ENCODE data around the gene LCN6.
"Not testable (repeated sequence)": the region's sequence is repeated elsewhere in the genome, so short reads cannot be mapped to it uniquely, and the experiment has no call there.

LCN6 gene, protein sequence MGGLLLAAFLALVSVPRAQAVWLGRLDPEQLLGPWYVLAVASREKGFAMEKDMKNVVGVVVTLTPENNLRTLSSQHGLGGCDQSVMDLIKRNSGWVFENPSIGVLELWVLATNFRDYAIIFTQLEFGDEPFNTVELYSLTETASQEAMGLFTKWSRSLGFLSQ

DNA sequence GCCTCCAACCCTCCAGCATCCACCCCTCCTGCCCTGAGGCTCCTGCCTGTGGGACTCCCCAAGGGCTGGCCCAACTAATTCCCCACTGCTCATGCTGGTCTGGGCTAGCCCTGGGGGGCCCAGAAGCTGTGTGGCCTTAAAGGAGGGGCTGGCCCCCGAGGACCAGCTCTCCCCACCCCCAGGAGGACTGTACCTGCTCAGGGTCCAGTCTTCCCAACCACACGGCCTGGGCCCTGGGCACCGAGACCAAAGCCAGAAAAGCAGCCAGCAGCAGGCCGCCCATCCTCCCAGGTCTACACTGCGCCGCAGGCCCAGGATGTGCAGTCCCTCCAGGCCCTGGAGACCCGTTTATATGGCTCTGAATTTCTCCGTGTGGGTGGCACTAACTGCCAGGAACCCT, at the start of gene LCN6:
Gene LCN6, minus strand, starts transcription at position 325 of the 400 bp plus-strand sequence. Its CDS starts 42 bp downstream, at position 283.
- Histone ChIP-seq H3K9me3 (ENCODE audit: control insufficient read depth in 1 of 2, low read length in 2 of 2) (peaks cover 0 to 10% of the 10 kb centered on the region in 2 donors), H3K27me3 (ENCODE audit: low read depth, low read length) (no peaks in the 10 kb centered on the region), H3K36me3 (ENCODE audit: control insufficient read depth in 1 of 2, insufficient read depth in 2 of 2, low read length in 2 of 2) (no peaks in the 10 kb centered on the region), H3K4me3 (ENCODE audit: low read depth in 1 of 2, low read length in 2 of 2) (no peak within 1 kb of the TSS), H3K4me1 (ENCODE audit: control insufficient read depth in 1 of 2, insufficient read depth in 2 of 2, low read length in 2 of 2) (peaks cover 0 to 4% of the 10 kb centered on the region in 2 donors), H3K27ac (ENCODE audit: low read length) (no peak within 1 kb of the TSS)

DNA sequence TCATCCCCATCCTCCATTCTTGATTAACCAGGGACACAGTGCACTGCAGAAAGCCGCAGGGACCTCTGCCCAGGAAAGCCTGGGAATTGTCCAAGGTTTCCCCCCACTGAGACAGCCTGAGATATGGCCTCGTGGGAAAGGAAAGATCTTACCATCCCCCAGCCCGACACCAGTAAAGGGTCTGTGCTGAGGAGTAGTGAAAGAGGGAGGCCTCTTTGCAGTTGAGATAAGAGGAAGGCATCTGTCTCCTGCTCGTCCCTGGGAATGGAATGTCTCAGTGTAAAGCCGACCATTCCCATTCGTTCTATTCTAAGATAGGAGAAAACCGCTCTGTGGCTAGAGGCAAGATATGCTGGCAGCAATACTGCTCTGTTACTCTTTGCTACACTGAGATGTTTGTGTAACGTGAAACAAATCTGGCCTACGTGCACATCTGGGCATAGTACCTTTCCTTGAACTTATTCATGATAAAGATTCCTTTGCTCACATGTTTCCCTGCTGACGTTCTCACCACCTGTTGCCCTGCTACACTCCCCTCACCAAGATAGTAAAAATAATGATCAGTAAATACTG, 48.5 kb upstream of the LCN6 start:
- not testable (repeated sequence) for H3K9me3 ChIP-seq (ENCODE audit: control insufficient read depth in 1 of 2, low read length in 2 of 2); H3K4me3 ChIP-seq (ENCODE audit: low read depth in 1 of 2, low read length in 2 of 2); H3K36me3 ChIP-seq (ENCODE audit: control insufficient read depth in 1 of 2, insufficient read depth in 2 of 2, low read length in 2 of 2); H3K27ac ChIP-seq (ENCODE audit: low read length)
- Histone ChIP-seq H3K4me1 (ENCODE audit: control insufficient read depth in 1 of 2, insufficient read depth in 2 of 2, low read length in 2 of 2) (peaks cover 0 to 25% of the 10 kb centered on the region in 2 donors), H3K27me3 (ENCODE audit: low read depth, low read length) (peaks cover 15% of the 10 kb centered on the region)

DNA sequence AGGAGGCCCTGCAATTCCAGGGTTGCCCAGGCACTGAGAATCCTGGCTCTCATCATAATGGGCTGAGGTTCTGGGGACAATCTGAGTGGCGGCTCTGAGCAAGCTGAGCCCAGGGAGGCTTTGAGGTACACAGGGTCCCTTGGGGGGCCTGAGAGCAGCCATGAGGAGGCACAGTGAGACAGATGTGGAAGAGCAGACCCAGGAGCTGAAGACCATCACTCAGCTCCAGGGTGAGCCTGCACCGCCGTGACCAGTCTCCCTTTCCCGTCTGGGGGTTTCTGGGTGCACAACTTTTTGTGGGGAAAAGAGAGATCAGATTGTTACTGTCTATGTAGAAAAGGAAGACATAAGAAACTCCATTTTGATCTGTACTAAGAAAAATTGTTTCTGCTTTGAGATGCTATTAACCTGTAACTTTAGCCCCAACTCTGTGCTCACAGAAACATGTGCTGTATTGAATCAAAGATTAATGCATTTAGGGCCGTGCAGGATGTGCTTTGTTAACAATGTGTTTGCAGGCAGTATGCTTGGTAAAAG, 48.0 kb upstream of the LCN6 start, which contains the start of gene CCDC183:
Gene CCDC183, plus strand, starts transcription at position 101 of the 537 bp plus-strand sequence. Its CDS starts 60 bp downstream, at position 161.
- no peaks in the 10 kb centered on the region for H3K9me3 ChIP-seq (ENCODE audit: control insufficient read depth in 1 of 2, low read length in 2 of 2)
- no peak within 1 kb of the TSS for H3K4me3 ChIP-seq (ENCODE audit: low read depth in 1 of 2, low read length in 2 of 2)
- no peaks in the 10 kb centered on the region for H3K36me3 ChIP-seq (ENCODE audit: control insufficient read depth in 1 of 2, insufficient read depth in 2 of 2, low read length in 2 of 2)
- H3K4me1 ChIP-seq (ENCODE audit: control insufficient read depth in 1 of 2, insufficient read depth in 2 of 2, low read length in 2 of 2): peaks cover 0 to 29% of the 10 kb centered on the region in 2 donors
- H3K27ac ChIP-seq (ENCODE audit: low read length): no peak within 1 kb of the TSS
- H3K27me3 ChIP-seq (ENCODE audit: low read depth, low read length): peaks cover 15% of the 10 kb centered on the region

DNA sequence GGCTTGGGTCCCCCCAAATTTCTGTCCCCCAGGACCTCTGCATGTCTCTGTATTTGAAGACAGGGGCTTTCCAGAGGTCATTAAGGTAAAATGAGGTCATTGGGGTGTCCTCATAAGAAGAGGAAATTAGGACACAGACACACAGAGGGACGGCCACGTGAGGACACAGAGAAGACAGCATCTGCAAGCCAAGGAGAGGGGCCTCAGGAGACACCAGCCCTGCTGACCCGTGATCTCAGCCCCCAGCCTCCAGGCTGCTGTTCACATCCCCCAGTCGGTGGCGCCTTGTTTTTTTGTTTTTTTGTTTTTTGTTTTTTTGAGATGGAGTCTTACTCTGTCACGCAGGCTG, 46.6 kb upstream of the LCN6 start:
- H3K27ac ChIP-seq (ENCODE audit: low read length): no peak overlapping the region

DNA sequence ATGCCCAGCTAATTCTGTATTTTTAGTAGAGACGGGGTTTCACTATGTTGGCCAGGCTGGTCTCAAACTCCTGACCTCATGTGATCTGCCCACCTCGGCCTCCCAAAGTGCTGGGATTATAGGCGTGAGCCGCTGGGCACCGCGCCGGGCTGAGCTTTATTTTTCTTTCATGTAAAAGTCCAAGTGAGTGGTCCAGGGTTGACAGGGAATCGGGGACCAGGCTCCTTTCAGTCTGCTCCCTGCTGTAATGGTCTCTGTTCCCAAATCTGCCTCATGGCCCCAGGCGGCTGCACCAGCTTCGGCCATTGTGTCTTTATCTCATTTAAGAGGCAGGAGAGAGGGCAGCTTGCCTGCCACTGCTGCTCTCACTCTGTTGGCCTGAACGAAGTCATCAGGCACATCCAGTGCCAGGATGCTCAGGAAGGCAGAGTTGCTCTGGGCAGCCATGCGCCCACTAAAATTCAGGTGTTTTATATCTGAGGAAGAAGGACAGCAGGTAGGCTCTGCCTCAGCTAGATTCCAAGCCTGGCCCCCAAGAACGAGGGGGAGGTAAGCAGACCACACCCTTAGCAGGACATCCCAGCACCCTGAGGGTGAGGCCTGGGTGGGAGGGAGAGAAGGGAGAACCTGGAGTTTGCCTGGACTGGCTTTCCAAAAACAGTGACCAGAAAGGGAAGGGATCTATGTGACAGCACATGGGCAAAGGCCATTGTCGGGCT, 46.1 kb upstream of the LCN6 start:
- H3K9me3 ChIP-seq (ENCODE audit: control insufficient read depth in 1 of 2, low read length in 2 of 2): no peaks in the 10 kb centered on the region
- peaks cover 0 to 20% of the 10 kb centered on the region in 2 donors for H3K4me1 ChIP-seq (ENCODE audit: control insufficient read depth in 1 of 2, insufficient read depth in 2 of 2, low read length in 2 of 2)
- H3K4me3 ChIP-seq (ENCODE audit: low read depth in 1 of 2, low read length in 2 of 2): no peak overlapping the region
- H3K36me3 ChIP-seq (ENCODE audit: control insufficient read depth in 1 of 2, insufficient read depth in 2 of 2, low read length in 2 of 2): no peaks in the 10 kb centered on the region
- peaks cover 10% of the 10 kb centered on the region for H3K27me3 ChIP-seq (ENCODE audit: low read depth, low read length)
- no peak overlapping the region for H3K27ac ChIP-seq (ENCODE audit: low read length)

More for the DNA sequence above, 46.6 kb upstream of the LCN6 start:
- Histone ChIP-seq H3K4me3 (ENCODE audit: low read depth in 1 of 2, low read length in 2 of 2) (no peak overlapping the region), H3K36me3 (ENCODE audit: control insufficient read depth in 1 of 2, insufficient read depth in 2 of 2, low read length in 2 of 2) (no peaks in the 10 kb centered on the region), H3K4me1 (ENCODE audit: control insufficient read depth in 1 of 2, insufficient read depth in 2 of 2, low read length in 2 of 2) (peaks cover 0 to 25% of the 10 kb centered on the region in 2 donors), H3K9me3 (ENCODE audit: control insufficient read depth in 1 of 2, low read length in 2 of 2) (no peaks in the 10 kb centered on the region), H3K27me3 (ENCODE audit: low read depth, low read length) (peaks cover 15% of the 10 kb centered on the region)

DNA sequence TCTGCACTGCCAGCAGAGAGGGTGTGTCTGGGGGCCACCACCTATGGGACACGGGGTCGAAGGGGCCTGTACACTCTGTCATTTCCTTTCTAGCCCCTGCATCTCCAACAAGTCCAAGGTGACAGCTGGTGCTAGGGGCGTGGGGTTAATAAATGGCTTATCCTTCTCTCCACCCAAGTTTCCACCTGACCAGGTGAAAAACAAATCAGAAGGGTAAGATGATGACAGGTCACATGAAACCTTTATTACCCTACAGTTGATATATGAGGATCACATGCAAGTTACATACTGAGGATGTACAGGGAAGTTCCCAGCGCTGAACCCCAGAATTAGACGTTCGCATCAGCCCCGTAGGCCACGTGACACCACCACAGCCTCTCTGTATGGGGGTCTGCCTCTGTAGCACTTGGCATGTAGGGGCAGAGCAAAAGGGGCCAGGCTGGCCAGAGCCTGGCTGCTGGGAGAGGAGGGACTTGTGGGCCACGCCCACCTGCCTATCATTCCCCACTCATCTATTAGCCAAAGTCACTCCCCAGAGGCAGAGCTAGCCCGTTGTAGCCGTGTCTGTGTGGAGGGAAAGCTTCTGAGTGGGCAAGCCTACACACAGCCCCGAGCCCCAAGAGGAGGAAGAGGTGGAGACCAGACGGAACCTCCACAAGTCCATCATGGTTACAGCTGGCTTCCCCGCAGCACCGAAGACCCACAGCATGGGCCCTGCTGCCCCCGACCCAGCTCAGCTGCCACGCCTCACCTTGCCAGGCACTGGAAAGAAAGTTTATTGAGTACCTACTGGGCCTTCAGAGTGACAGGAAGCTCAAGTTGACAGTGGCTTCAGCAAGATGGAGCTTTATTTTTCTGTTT, 45.0 kb upstream of the LCN6 start:
- H3K4me1 ChIP-seq (ENCODE audit: control insufficient read depth in 1 of 2, insufficient read depth in 2 of 2, low read length in 2 of 2): peaks cover 0 to 17% of the 10 kb centered on the region in 2 donors
- no peak overlapping the region for H3K4me3 ChIP-seq (ENCODE audit: low read depth in 1 of 2, low read length in 2 of 2)
- H3K27me3 ChIP-seq (ENCODE audit: low read depth, low read length): no peaks in the 10 kb centered on the region
- H3K9me3 ChIP-seq (ENCODE audit: control insufficient read depth in 1 of 2, low read length in 2 of 2): no peaks in the 10 kb centered on the region
- no peak overlapping the region for H3K27ac ChIP-seq (ENCODE audit: low read length)
- no peaks in the 10 kb centered on the region for H3K36me3 ChIP-seq (ENCODE audit: control insufficient read depth in 1 of 2, insufficient read depth in 2 of 2, low read length in 2 of 2)

DNA sequence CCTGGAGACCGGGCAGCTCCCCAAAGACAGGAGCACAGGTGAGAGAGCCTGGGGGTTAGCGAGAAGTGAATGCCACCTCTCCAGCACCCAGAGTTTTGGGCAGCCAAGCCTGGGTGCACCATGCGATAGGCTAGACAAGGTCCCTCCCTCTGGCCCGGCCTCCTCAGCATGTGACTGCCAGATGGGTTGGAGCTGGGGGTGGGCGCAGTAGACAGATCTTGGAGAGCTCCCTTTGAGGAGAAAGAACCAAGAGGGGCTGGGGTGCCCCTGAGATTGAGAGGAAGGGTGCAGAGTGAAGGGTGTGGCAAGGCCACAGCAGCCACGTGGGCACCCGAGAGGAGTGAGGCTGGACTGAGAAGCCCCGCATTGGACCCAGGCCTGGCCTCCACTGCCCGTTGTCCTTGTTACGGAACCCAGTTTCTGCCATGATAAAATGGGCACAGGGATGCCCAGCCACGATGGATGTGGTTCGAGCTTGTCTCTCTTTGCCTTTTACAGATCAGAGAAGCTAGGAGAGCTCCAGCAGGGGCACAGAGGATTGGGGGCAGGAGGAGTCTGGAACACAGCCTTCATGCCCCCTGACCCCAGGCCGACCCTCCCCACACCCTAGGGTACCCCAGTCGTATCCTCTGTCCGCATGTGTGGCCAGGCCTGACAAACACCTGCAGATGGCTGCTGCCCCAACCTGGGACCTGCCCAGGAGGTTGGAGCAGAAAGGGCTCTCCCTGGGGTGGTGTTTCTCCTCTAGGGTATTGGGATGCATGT, 44.2 kb upstream of the LCN6 start:
- Histone ChIP-seq H3K27me3 (ENCODE audit: low read depth, low read length) (no peaks in the 10 kb centered on the region), H3K4me3 (ENCODE audit: low read depth in 1 of 2, low read length in 2 of 2) (peak overlapping the region in 1 of 2 donors; percentile 78), H3K36me3 (ENCODE audit: control insufficient read depth in 1 of 2, insufficient read depth in 2 of 2, low read length in 2 of 2) (no peaks in the 10 kb centered on the region), H3K27ac (ENCODE audit: low read length) (peak overlapping the region; percentile 60), H3K4me1 (ENCODE audit: control insufficient read depth in 1 of 2, insufficient read depth in 2 of 2, low read length in 2 of 2) (peaks cover 0 to 21% of the 10 kb centered on the region in 2 donors), H3K9me3 (ENCODE audit: control insufficient read depth in 1 of 2, low read length in 2 of 2) (no peaks in the 10 kb centered on the region)

DNA sequence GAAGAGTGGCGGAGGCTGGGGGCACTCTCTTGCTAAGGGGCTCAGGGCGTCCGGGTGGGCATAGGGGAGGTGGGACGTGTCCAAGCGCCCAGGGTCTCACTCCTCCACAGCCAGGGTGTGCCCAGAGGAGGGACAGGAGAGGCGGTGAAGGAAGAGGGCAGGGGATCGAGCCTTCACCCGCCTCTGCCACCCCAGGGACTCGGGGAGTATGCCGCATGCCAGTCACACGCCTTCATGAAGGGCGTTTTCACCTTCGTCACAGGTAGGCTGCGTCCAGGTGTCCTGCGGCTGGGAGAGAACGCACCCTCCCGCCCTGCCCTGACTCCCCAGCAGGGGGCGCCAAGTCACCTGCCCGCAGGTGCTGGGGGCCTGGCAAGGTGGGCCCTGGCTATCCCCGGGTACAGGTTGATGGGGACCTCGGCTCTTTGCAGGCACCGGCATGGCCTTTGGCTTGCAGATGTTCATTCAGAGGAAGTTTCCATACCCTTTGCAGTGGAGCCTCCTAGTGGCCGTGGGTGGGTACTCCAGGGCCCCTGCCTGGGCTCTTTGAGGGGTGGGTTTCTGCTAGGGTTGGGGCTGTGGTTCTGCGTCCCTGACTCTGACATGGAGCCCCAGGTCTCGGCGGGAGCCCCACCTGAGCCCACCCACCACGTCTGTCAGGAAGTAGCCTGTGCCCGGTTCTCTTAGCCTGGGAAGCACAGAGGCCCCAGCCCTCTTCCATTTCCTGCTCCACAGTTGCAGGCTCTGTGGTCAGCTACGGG, 43.4 kb upstream of the LCN6 start:
- H3K27me3 ChIP-seq (ENCODE audit: low read depth, low read length): no peaks in the 10 kb centered on the region
- H3K36me3 ChIP-seq (ENCODE audit: control insufficient read depth in 1 of 2, insufficient read depth in 2 of 2, low read length in 2 of 2): no peaks in the 10 kb centered on the region
- H3K4me3 ChIP-seq (ENCODE audit: low read depth in 1 of 2, low read length in 2 of 2): peak overlapping the region; percentile 56 to 78
- no peaks in the 10 kb centered on the region for H3K9me3 ChIP-seq (ENCODE audit: control insufficient read depth in 1 of 2, low read length in 2 of 2)
- H3K4me1 ChIP-seq (ENCODE audit: control insufficient read depth in 1 of 2, insufficient read depth in 2 of 2, low read length in 2 of 2): peaks cover 0 to 22% of the 10 kb centered on the region in 2 donors
- peak overlapping the region; percentile 67 for H3K27ac ChIP-seq (ENCODE audit: low read length)

DNA sequence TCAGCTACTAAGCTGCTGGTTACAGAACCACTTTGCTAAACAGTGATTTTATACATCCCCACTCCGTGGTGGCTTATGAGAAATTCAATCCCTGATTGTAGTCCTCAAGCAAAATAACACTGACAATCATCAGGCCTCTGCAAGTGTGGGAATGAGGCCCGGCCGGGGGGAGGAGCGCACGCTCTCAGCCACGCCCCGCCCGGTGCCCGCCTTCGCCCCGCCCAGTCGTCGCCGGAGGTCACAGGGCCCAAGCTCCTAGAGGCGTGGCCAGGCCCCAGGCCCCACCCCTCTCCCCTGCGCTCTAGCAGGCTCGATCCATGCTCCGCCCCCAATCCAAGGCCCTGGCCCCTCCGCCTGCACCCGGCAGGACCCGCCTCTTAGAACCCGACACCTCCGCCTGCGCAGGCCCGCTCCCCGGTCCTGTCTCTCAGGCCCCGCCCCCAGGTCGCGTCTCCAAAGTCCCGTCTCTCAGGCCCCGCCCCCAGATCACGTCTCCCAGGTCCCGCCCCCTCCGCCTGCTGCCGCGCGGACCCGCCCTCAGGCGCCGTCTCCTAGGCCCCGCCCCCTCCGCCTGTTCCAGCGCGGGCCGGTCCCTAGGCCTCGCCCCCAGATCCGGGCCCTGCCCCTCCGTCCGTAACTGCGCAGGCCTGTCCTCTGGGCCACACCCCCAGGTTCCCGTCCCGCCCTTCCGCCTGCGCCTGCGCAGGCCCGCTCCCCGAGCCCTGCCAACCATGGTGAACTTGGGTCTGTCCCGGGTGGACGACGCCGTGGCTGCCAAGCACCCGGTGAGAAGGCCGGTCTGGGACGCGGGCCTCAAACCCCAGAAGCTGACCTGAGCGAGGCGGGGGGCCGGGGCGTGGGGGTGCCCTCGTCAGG, 42.6 kb upstream of the LCN6 start, which contains the start of gene TMEM141:
Gene TMEM141, plus strand, starts transcription at position 705 of the 876 bp plus-strand sequence. Its CDS starts 27 bp downstream, at position 732.
- Histone ChIP-seq H3K4me3 (ENCODE audit: low read depth in 1 of 2, low read length in 2 of 2) (peak within 1 kb of the TSS; percentile 56 to 78), H3K36me3 (ENCODE audit: control insufficient read depth in 1 of 2, insufficient read depth in 2 of 2, low read length in 2 of 2) (no peaks in the 10 kb centered on the region), H3K4me1 (ENCODE audit: control insufficient read depth in 1 of 2, insufficient read depth in 2 of 2, low read length in 2 of 2) (peaks cover 0 to 22% of the 10 kb centered on the region in 2 donors)

More for the DNA sequence above, 42.6 kb upstream of the LCN6 start, which contains the start of gene TMEM141:
- H3K9me3 ChIP-seq (ENCODE audit: control insufficient read depth in 1 of 2, low read length in 2 of 2): no peaks in the 10 kb centered on the region
- H3K27me3 ChIP-seq (ENCODE audit: low read depth, low read length): no peaks in the 10 kb centered on the region
- H3K27ac ChIP-seq (ENCODE audit: low read length): peak within 1 kb of the TSS; percentile 67

Measured in muscle layer of duodenum (tissue), 2 donors.